BLaER1 treated with 17β-estradiol and CSF1 and Interleukin-3, amounts not matched to agents 10 nM and 100 nM (cell line): ENCODE measurements around the gene TUFM.
A peak's percentile ranks its signal among the peaks of the same experiment; 100 is the strongest.

ENCODE experiments used
- H3K27ac ChIP-seq, 11 experiments: shearing (Covaris generic); formaldehyde crosslinking; 2 replicates each; pipeline ENCODE4 v1.8.1; 2022
- H3K27me3 ChIP-seq, 11 experiments: shearing (Covaris generic); formaldehyde crosslinking; 2 replicates each; pipeline ENCODE4 v1.8.1; 2022
- H3K36me3 ChIP-seq, 11 experiments: shearing (Covaris generic); formaldehyde crosslinking; 2 replicates each; pipeline ENCODE4 v1.8.1; 2022
- H3K4me1 ChIP-seq, 10 experiments: shearing (Covaris generic); formaldehyde crosslinking; 2 replicates each; pipeline ENCODE4 v1.8.1; 2022
- H3K4me2 ChIP-seq, 11 experiments: shearing (Covaris generic); formaldehyde crosslinking; 2 replicates each; pipeline ENCODE4 v1.8.1; 2022
- H3K4me3 ChIP-seq, 10 experiments: shearing (Covaris generic); formaldehyde crosslinking; 2 replicates each; pipeline ENCODE4 v1.8.1; 2022
- H3K9ac ChIP-seq, 11 experiments: shearing (Covaris generic); formaldehyde crosslinking; 2 replicates each; pipeline ENCODE4 v1.8.1; 2022
- H3K9me3 ChIP-seq, 11 experiments: shearing (Covaris generic); formaldehyde crosslinking; replicated peaks in 1 of 11; 2 replicates each; pipeline ENCODE4 v1.8.1; 2022
- H4K20me1 ChIP-seq, 11 experiments: shearing (Covaris generic); formaldehyde crosslinking; 2 replicates each; pipeline ENCODE4 v1.8.1; 2022
- Cebpa-rat ChIP-seq, 11 experiments: shearing (Covaris generic); IDR thresholded peaks; 2 replicates each; pipeline ENCODE4 v1.8.1; 2022

TUFM gene

DNA sequence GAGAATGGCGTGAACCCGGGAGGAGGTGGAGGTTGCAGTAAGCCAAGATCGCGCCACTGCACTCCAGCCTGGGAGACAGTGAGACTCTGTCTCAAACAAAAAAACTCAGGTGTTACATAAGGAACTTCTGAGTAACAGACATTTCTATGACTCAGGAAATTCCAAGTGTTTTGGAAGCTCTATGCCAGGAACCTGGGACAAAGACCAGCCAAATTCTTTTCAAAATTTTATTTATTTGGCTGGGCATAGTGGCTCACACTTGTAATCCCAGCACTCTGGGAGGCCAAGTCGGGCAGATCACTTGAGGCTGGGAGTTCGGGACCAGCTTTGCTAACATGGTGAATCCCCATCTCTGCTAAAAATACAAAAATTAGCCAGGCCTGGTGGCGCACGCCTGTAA, 12.3 kb upstream of the TUFM start:
- H3K4me1 ChIP-seq, result peaks cover 9 to 52% (median 12%) of the 10 kb centered on the region in 10 experiments
- TF ChIP-seq Cebpa-rat (IDR thresholded peaks at IDR 0.05), result no peak
- no peak overlapping the region for H3K9ac ChIP-seq
- peaks cover 0 to 8% (median 0%) of the 10 kb centered on the region in 11 experiments; a peak in 3 of 22 replicates for H3K36me3 ChIP-seq
- no peaks in the 10 kb centered on the region; a peak in 1 of 22 replicates for H4K20me1 ChIP-seq
- H3K27ac ChIP-seq, result peak overlapping the region in 2 of 11 experiments; percentile 3 to 16; a peak in 1 of 22 replicates
- no peaks in the 10 kb centered on the region for H3K9me3 ChIP-seq
- no peak overlapping the region for H3K4me3 ChIP-seq
- H3K4me2 ChIP-seq, result 0 out of 22 replicates have a peak overlapping the region, but pooled peaks of 1 of the 11 experiments have one; percentile 5
- H3K27me3 ChIP-seq, result no peaks in the 10 kb centered on the region

DNA sequence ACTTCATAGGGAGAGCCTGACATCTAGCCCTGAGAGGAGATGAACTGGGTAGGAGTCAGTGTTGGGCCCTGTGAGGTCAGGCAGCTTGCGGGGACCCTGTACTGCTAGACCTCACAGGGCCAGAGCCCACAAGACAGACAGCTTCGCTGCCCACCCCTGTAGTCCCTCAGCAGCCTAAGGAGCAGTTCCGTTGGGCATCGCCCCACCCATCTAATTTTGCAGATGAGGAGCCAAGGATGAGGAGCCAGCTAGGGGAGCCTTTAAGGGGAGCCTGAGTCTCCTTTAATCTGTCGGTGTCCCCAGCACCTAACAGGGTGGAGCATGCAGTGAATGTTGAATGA, 755 bp upstream of the TUFM start:
- Histone ChIP-seq H3K36me3 (peaks cover 30 to 40% (median 33%) of the 10 kb centered on the region in 11 experiments), H3K27me3 (no peaks in the 10 kb centered on the region)
- TF ChIP-seq Cebpa-rat (IDR thresholded peaks at IDR 0.05), result no peak

DNA sequence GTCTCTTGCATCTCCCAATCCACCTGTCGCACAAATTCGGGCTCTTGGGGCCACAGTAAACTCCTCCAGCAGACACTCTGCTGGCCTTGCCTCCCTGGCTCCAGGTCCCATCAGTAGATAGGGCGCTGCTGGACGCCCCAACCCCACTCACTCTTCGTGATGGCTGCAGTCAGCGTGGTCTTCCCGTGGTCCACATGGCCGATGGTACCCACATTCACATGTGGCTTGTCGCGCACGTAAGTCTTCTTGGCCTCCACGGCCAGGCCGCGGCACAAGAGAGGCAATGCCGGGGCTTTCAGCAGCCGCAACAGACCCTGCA, 428 bp downstream of the TUFM start:
- peak overlapping the region; percentile 75 to 95 (median 88) for H3K27ac ChIP-seq
- peak overlapping the region; percentile 88 to 97 (median 93) for H3K9ac ChIP-seq

More for the DNA sequence above, 755 bp upstream of the TUFM start:
- Histone ChIP-seq H4K20me1 (peaks cover 0 to 41% (median 36%) of the 10 kb centered on the region in 11 experiments; a peak in 18 of 22 replicates), H3K9me3 (no peaks in the 10 kb centered on the region), H3K27ac (peak overlapping the region; percentile 72 to 95 (median 83)), H3K4me2 (peak overlapping the region; percentile 81 to 97 (median 90)), H3K9ac (peak overlapping the region; percentile 88 to 97 (median 93)), H3K4me3 (peak overlapping the region; percentile 86 to 99 (median 91)), H3K4me1 (peaks cover 28 to 49% (median 32%) of the 10 kb centered on the region in 10 experiments)

DNA sequence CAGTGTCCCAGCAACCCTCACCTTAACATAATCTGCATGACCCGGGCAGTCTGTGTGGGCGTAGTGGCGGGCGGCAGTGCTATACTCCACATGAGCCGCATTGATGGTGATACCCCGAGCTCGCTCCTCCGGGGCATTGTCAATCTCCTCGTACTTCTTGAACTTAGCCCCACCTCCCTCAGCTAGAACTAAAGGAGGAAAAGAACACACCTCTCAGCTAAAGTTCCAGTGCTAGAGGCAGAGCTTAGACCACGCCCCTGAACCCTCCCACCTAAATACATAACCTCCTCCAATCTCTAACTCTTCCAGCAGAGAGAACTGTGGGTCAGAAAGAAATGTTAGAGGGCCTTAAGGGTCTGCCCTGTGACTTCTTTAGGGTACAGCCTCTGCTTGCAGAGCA, 855 bp downstream of the TUFM start:
- Histone ChIP-seq H3K27me3 (no peaks in the 10 kb centered on the region), H3K36me3 (peaks cover 39 to 54% (median 48%) of the 10 kb centered on the region in 11 experiments), H3K4me1 (peaks cover 28 to 47% (median 31%) of the 10 kb centered on the region in 10 experiments), H3K4me2 (peak overlapping the region; percentile 83 to 98 (median 92)), H3K9me3 (no peaks in the 10 kb centered on the region), H4K20me1 (peaks cover 0 to 56% (median 40%) of the 10 kb centered on the region in 11 experiments; a peak in 19 of 22 replicates), H3K27ac (peak overlapping the region; percentile 75 to 95 (median 88); a peak in 21 of 22 replicates), H3K9ac (peak overlapping the region; percentile 88 to 97 (median 93)), H3K4me3 (peak overlapping the region; percentile 86 to 99 (median 91))
- TF ChIP-seq Cebpa-rat (IDR thresholded peaks at IDR 0.05), result no peak

More for the DNA sequence above, 428 bp downstream of the TUFM start:
- Histone ChIP-seq H3K4me3 (peak overlapping the region; percentile 86 to 99 (median 91)), H3K9me3 (no peaks in the 10 kb centered on the region), H4K20me1 (peaks cover 0 to 52% (median 38%) of the 10 kb centered on the region in 11 experiments; a peak in 18 of 22 replicates), H3K4me1 (peaks cover 28 to 43% (median 31%) of the 10 kb centered on the region in 10 experiments), H3K36me3 (peaks cover 37 to 52% (median 45%) of the 10 kb centered on the region in 11 experiments), H3K27me3 (no peaks in the 10 kb centered on the region), H3K4me2 (peak overlapping the region; percentile 83 to 98 (median 92))
- no peak for TF ChIP-seq Cebpa-rat (IDR thresholded peaks at IDR 0.05)

DNA sequence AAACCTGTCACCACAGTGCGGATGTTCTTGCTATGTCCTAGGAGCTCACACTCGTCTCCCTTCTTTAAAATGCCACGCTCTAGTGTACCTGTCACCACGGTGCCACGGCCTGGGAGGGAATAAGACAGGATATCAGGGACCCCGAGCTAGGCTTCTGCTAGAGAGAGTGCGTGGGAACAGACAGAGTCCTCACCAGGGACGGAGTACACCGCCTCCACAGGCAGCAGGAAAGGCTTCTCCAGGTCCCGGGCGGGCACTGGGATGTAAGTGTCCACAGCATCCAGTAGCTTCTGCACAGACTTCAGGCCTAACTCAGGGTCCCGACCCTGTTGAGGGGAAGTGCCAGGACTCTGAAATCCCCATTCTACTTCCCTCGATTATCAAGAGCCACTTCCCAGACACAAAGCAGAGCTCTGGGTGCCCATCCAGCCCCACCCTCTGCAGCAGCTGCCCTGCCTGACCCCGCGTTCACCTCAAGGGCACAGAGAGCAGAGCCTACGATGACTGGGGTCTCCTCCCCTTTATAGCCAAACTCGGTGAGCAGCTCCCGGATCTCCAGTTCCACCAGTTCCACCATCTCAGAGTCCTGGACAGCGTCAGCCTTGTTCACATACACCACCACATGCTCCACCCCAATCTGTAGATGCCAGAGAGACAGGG, 1.8 kb downstream of the TUFM start:
- no peak overlapping the region for H3K27ac ChIP-seq
- peak overlapping the region; percentile 83 to 98 (median 92) for H3K4me2 ChIP-seq
- H3K9ac ChIP-seq, result peak overlapping the region in 10 of 11 experiments; percentile 88 to 97 (median 94); a peak in 17 of 22 replicates
- H3K36me3 ChIP-seq, result peaks cover 39 to 57% (median 48%) of the 10 kb centered on the region in 11 experiments
- peaks cover 0 to 65% (median 50%) of the 10 kb centered on the region in 11 experiments; a peak in 20 of 22 replicates for H4K20me1 ChIP-seq
- peaks cover 28 to 56% (median 36%) of the 10 kb centered on the region in 10 experiments for H3K4me1 ChIP-seq
- no peaks in the 10 kb centered on the region for H3K9me3 ChIP-seq
- no peaks in the 10 kb centered on the region for H3K27me3 ChIP-seq
- peak overlapping the region in 9 of 10 experiments; percentile 86 to 99 (median 91); a peak in 15 of 20 replicates for H3K4me3 ChIP-seq
- no peak for TF ChIP-seq Cebpa-rat (IDR thresholded peaks at IDR 0.05)

DNA sequence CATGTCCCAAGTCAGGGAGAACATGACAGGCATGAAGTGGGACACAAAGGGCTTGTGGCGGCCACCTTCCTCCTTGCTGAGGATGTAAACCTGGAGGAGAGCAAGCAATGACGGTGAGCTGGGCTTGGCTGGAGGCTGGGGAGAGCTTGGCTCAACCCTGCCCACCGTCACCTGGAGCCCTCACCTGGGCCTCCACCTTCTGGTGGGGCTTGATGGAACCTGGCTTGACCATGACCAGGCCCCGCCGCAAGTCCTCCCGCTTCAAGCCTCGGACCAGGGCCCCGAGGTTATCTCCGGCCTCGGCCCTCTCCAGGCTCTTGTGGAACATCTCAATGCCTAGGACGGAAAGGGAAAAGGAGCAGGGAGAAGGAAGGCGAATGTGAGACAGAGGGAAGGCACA, 2.4 kb downstream of the TUFM start:
- peak overlapping the region in 3 of 11 experiments; percentile 3 to 97 (median 19); a peak in 1 of 22 replicates for H3K9ac ChIP-seq
- no peak overlapping the region for H3K4me2 ChIP-seq
- peaks cover 39 to 63% (median 53%) of the 10 kb centered on the region in 11 experiments for H3K36me3 ChIP-seq
- no peaks in the 10 kb centered on the region for H3K27me3 ChIP-seq
- no peak for TF ChIP-seq Cebpa-rat (IDR thresholded peaks at IDR 0.05)
- no peak overlapping the region for H3K4me3 ChIP-seq
- H3K4me1 ChIP-seq, result peaks cover 28 to 56% (median 39%) of the 10 kb centered on the region in 10 experiments
- H3K9me3 ChIP-seq, result no peaks in the 10 kb centered on the region
- H3K27ac ChIP-seq, result no peak overlapping the region
- H4K20me1 ChIP-seq, result peaks cover 0 to 71% (median 56%) of the 10 kb centered on the region in 11 experiments; a peak in 20 of 22 replicates

DNA sequence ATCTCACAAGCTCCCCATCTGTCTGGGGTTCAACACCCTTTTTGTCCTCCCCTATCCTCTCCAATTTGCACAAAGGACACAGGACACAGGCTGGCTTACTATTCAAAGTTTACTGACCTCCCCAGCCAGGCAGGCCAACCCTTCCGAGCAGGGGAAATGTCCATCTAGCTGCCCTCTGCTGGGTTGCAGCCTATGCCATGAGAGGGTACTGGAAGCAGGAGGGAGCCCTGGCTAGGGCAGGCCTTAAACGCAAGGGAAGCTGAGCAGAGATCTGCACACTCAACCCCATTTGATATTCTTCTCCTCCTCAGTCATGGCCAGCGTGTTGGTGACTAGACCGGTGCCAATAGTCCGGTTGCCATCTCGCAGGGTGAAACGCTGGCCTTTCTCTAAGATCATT, 3.5 kb downstream of the TUFM start:
- no peak overlapping the region for H3K27ac ChIP-seq
- H3K4me3 ChIP-seq, result no peak overlapping the region
- no peak overlapping the region for H3K4me2 ChIP-seq
- peaks cover 44 to 73% (median 64%) of the 10 kb centered on the region in 11 experiments for H3K36me3 ChIP-seq
- peaks cover 0 to 82% (median 66%) of the 10 kb centered on the region in 11 experiments; a peak in 20 of 22 replicates for H4K20me1 ChIP-seq
- H3K9ac ChIP-seq, result 0 out of 22 replicates have a peak overlapping the region, but pooled peaks of 2 of the 11 experiments have one; percentile 10 to 21
- TF ChIP-seq Cebpa-rat (IDR thresholded peaks at IDR 0.05), result no peak
- no peaks in the 10 kb centered on the region for H3K9me3 ChIP-seq
- peaks cover 19 to 57% (median 31%) of the 10 kb centered on the region in 10 experiments for H3K4me1 ChIP-seq
- H3K27me3 ChIP-seq, result no peaks in the 10 kb centered on the region

DNA sequence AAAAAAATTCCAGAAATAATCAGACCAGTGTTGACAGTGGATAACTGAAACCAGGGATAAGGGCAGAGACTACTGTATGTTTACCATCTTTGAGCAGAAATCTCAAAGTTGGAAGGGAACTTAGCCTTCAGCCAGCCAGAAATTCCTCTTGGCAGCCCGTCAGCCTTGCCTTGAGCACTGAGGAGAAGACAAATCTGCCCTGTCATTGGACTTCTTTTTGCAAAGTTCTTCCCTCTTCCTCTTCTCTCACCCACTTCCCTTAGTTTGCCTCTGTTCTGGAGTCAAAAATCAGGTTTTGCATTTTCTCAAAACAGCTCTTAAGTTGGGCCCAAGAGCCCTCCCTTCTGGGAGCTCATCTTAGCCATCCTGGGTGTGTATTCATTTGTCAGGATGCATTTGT, 6.2 kb downstream of the TUFM start:
- Histone ChIP-seq H3K27ac (peak overlapping the region in 8 of 11 experiments; percentile 22 to 53 (median 34); a peak in 15 of 22 replicates), H3K9me3 (no peaks in the 10 kb centered on the region), H4K20me1 (peaks cover 19 to 100% (median 87%) of the 10 kb centered on the region in 11 experiments; a peak in 21 of 22 replicates), H3K9ac (peak overlapping the region in 4 of 11 experiments; percentile 33 to 49 (median 40); a peak in 5 of 22 replicates), H3K36me3 (peaks cover 72 to 97% (median 89%) of the 10 kb centered on the region in 11 experiments), H3K27me3 (no peaks in the 10 kb centered on the region), H3K4me3 (no peak overlapping the region), H3K4me1 (peaks cover 3 to 41% (median 17%) of the 10 kb centered on the region in 10 experiments), H3K4me2 (peak overlapping the region in 4 of 11 experiments; percentile 25 to 70 (median 45); a peak in 6 of 22 replicates)
- TF ChIP-seq Cebpa-rat (IDR thresholded peaks at IDR 0.05), result no peak
